ENCODE measurements around the gene CCDC82.

The CCDC82 gene

GRCh38 chr11:96307776-96308140 is 82.0 kb downstream of the CCDC82 start:
- no peak for DNase-seq

- peak in 27 of 51 donors; percentile 4 to 72 (median 32) for DNase-seq
Measured at GRCh38 chr11:96306933-96307775, 82.6 kb downstream of the CCDC82 start.

- DNase-seq = no peak
Measured at GRCh38 chr11:96306600-96306932, 83.1 kb downstream of the CCDC82 start.

GRCh38 chr11:96306071-96306470 is 83.6 kb downstream of the CCDC82 start:
- no peak for DNase-seq

- DNase-seq = no peak
Measured at GRCh38 chr11:96303980-96304379, 85.7 kb downstream of the CCDC82 start.

GRCh38 chr11:96303064-96303463 is 86.6 kb downstream of the CCDC82 start:
- no peak for DNase-seq
